ENCODE data around the gene R3HDML.

The R3HDML gene

GRCh38 chr20:44367746-44368145, 30.9 kb downstream of the R3HDML start:
- Histone ChIP-seq H4K20me1 (no peaks in the 10 kb centered on the region; a peak in 1 of 22 replicates), H3K27ac (no peak overlapping the region), H3K27me3 (no peaks in the 10 kb centered on the region), H3K36me3 (no peaks in the 10 kb centered on the region), H3K4me2 (no peak overlapping the region), H3K9me3 (replicated peaks in 1 of 11) (no peaks in the 10 kb centered on the region), H3K4me3 (no peak overlapping the region), H3K9ac (no peak overlapping the region), H3K4me1 (no peaks in the 10 kb centered on the region)
- no peak for TF ChIP-seq Cebpa-rat (IDR thresholded peaks at IDR 0.05)

GRCh38 chr20:44370639-44371218, 33.9 kb downstream of the R3HDML start:
- no peaks in the 10 kb centered on the region; a peak in 1 of 22 replicates for H4K20me1 ChIP-seq
- no peak overlapping the region for H3K4me3 ChIP-seq
- H3K27ac ChIP-seq, result no peak overlapping the region
- TF ChIP-seq Cebpa-rat (IDR thresholded peaks at IDR 0.05), result no peak
- no peaks in the 10 kb centered on the region for H3K4me1 ChIP-seq
- no peaks in the 10 kb centered on the region for H3K27me3 ChIP-seq
- H3K9ac ChIP-seq, result no peak overlapping the region
- H3K4me2 ChIP-seq, result no peak overlapping the region
- no peaks in the 10 kb centered on the region for H3K36me3 ChIP-seq
- H3K9me3 ChIP-seq (replicated peaks in 1 of 11), result no peaks in the 10 kb centered on the region

GRCh38 chr20:44382641-44383040, 45.8 kb downstream of the R3HDML start:
- Histone ChIP-seq H3K4me2 (no peak overlapping the region), H4K20me1 (no peaks in the 10 kb centered on the region), H3K27me3 (no peaks in the 10 kb centered on the region), H3K9ac (no peak overlapping the region), H3K4me3 (no peak overlapping the region), H3K4me1 (no peaks in the 10 kb centered on the region), H3K9me3 (replicated peaks in 1 of 11) (no peaks in the 10 kb centered on the region), H3K27ac (no peak overlapping the region), H3K36me3 (no peaks in the 10 kb centered on the region)
- no peak for TF ChIP-seq Cebpa-rat (IDR thresholded peaks at IDR 0.05)

DNA sequence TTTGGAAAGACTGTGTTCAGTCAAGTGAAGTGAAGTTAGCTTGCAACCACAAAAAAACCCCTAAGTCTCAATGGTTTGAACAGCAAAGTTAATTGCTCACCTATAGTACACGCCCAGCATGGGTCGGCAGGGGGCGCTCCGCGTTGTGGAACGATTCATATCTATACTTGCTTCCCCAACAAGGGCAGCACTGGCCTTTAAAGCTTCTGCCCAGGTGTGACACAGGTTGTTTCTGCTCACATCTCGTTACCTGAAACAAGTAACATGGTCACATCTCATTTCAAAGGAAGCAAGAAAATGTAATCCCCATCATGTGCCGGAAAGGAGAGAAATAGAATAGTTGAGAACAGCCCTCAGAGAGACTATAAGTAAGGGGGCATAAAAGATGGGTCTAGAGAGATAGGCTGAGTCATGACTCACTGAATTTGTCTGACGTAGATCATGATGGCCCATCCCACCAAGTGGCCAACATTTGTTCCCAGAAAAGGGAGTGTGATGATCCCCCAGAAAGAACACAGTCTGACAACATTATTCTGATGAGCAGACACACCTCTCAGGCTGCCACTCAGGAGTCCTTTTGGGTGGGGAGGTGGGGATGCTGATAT, 47.7 kb downstream of the R3HDML start:
- Histone ChIP-seq H4K20me1 (no peaks in the 10 kb centered on the region), H3K27ac (no peak overlapping the region), H3K4me1 (peaks cover 0 to 6% (median 0%) of the 10 kb centered on the region in 10 experiments; a peak in 2 of 20 replicates), H3K4me2 (no peak overlapping the region), H3K36me3 (no peaks in the 10 kb centered on the region), H3K9me3 (replicated peaks in 1 of 11) (no peaks in the 10 kb centered on the region), H3K9ac (no peak overlapping the region), H3K4me3 (no peak overlapping the region), H3K27me3 (no peaks in the 10 kb centered on the region)
- no peak for TF ChIP-seq Cebpa-rat (IDR thresholded peaks at IDR 0.05)

DNA sequence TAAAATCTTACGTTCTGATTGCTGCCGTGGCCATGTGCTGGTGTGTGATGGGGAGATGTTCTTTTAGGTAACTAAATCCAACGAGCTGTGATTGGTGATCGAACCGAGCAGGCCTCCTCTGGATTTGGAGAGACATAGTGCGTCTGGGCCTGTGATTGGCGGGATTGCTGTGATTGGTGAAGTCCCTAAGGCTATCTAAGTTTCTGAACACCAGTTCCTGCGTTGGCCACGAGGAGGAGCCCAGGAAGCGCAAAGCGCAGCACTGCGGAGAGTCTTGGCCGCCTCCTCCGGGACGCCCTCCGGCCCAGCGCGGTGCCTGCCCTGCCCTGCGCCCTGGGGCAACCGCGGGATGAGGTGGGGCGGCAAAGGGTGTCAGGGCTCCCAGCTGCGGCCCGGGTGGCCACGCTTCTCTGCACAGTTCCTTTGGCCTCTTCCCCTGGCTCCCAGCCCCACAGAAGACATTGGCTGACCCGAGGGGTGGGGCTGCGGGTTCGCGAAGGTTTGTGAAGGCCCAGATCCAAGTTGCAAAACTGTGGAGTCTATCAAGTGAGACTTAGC, 51.7 kb downstream of the R3HDML start:
- no peak for TF ChIP-seq Cebpa-rat (IDR thresholded peaks at IDR 0.05)
- Histone ChIP-seq H3K4me2 (peak overlapping the region in 5 of 11 experiments; percentile 12 to 44 (median 23); a peak in 2 of 22 replicates), H3K9ac (no peak overlapping the region), H3K9me3 (replicated peaks in 1 of 11) (no peaks in the 10 kb centered on the region), H3K27me3 (no peaks in the 10 kb centered on the region), H4K20me1 (peaks cover 0 to 3% (median 0%) of the 10 kb centered on the region in 11 experiments; a peak in 1 of 22 replicates), H3K4me1 (peaks cover 0 to 6% (median 0%) of the 10 kb centered on the region in 10 experiments; a peak in 2 of 20 replicates), H3K4me3 (no peak overlapping the region), H3K27ac (no peak overlapping the region), H3K36me3 (no peaks in the 10 kb centered on the region)

DNA sequence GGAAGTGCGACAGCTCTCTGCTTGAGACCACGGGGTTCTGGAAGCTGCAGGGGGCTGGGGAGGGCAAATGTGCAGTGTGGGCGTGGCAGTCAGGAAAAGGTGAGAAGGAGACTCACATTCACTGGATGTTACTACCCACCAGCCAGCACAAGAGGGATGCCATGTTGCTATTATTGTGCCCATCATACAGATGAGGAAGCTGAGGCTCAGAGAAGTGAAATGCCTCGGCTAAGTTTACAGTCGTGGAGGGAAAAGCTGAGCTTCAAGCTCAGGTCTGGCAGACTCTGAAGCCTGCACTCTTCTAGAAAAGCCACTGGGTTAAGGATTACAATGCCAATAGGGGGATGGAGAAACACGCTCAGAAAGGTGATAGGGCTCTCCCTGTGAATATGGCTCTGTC, 53.0 kb downstream of the R3HDML start:
- H3K27ac ChIP-seq, result no peak overlapping the region
- no peak overlapping the region for H3K4me3 ChIP-seq
- H3K27me3 ChIP-seq, result no peaks in the 10 kb centered on the region
- H3K4me1 ChIP-seq, result peaks cover 0 to 6% (median 0%) of the 10 kb centered on the region in 10 experiments; a peak in 2 of 20 replicates
- peaks cover 0 to 3% (median 0%) of the 10 kb centered on the region in 11 experiments; a peak in 1 of 22 replicates for H4K20me1 ChIP-seq
- H3K36me3 ChIP-seq, result no peaks in the 10 kb centered on the region
- no peak overlapping the region for H3K9ac ChIP-seq
- H3K9me3 ChIP-seq (replicated peaks in 1 of 11), result no peaks in the 10 kb centered on the region
- no peak for TF ChIP-seq Cebpa-rat (IDR thresholded peaks at IDR 0.05)
- no peak overlapping the region for H3K4me2 ChIP-seq

GRCh38 chr20:44390280-44390679, 53.4 kb downstream of the R3HDML start:
- TF ChIP-seq Cebpa-rat (IDR thresholded peaks at IDR 0.05), result no peak
- Histone ChIP-seq H3K36me3 (no peaks in the 10 kb centered on the region), H4K20me1 (peaks cover 0 to 5% (median 0%) of the 10 kb centered on the region in 11 experiments; a peak in 1 of 22 replicates), H3K27ac (no peak overlapping the region), H3K4me2 (no peak overlapping the region), H3K27me3 (no peaks in the 10 kb centered on the region), H3K9me3 (replicated peaks in 1 of 11) (no peaks in the 10 kb centered on the region), H3K9ac (no peak overlapping the region), H3K4me3 (no peak overlapping the region), H3K4me1 (peaks cover 0 to 6% (median 0%) of the 10 kb centered on the region in 10 experiments; a peak in 2 of 20 replicates)

GRCh38 chr20:44392088-44392775, 55.4 kb downstream of the R3HDML start:
- Histone ChIP-seq H3K27ac (no peak overlapping the region), H3K4me3 (no peak overlapping the region), H3K4me2 (no peak overlapping the region), H3K9ac (no peak overlapping the region), H3K36me3 (no peaks in the 10 kb centered on the region), H4K20me1 (peaks cover 0 to 5% (median 0%) of the 10 kb centered on the region in 11 experiments; a peak in 1 of 22 replicates), H3K27me3 (no peaks in the 10 kb centered on the region), H3K4me1 (peaks cover 0 to 6% (median 0%) of the 10 kb centered on the region in 10 experiments; a peak in 2 of 20 replicates), H3K9me3 (replicated peaks in 1 of 11) (no peaks in the 10 kb centered on the region)
- no peak for TF ChIP-seq Cebpa-rat (IDR thresholded peaks at IDR 0.05)
